ENCODE data around the gene MTA3. TPM values are rescaled to one million over a fixed set of nuclear protein-coding genes. Genes with fewer than 3 reads are reported as not detected.

MTA3 gene
- total and polyA plus RNA-seq, 2 of the 8 experiments (the other 6 are each of a cell fraction or from before 2014, with no cell fraction given), result 125 to 184 TPM

GRCh38 chr2:42762823-42763804 lies 194.7 kb downstream of the MTA3 start:
- H3K4me2 ChIP-seq (ENCODE audit: insufficient read depth in 1 of 2, low read depth in 2 of 2, low read length in 2 of 2), result no peak overlapping the region
- H3K9ac ChIP-seq (replicated peaks in 1 of 4; ENCODE audit: extremely low read depth in 1 of 4, low read depth in 3 of 4, low read length in 3 of 4), result no peak overlapping the region
- TF ChIP-seq CBX8 (IDR thresholded peaks at IDR 0.05; ENCODE audit: borderline replicate concordance, low read depth, low read length), result no peak
- TF ChIP-seq CHD1 (IDR thresholded peaks at IDR 0.05; ENCODE audit: low read depth, low read length), result no peak
- TF ChIP-seq POLR2AphosphoS5 (IDR thresholded peaks at IDR 0.05; ENCODE audit: low read depth, low read length), result no peak
- TF ChIP-seq MAFK (IDR thresholded peaks at IDR 0.05; ENCODE audit: low read depth, low read length), result no peak
- no peak for TF ChIP-seq TAF1 (IDR thresholded peaks at IDR 0.05; ENCODE audit: low read depth, low read length)
- no peak for TF ChIP-seq SIN3A (conservative IDR thresholded peaks at IDR 0.05 in 1 of 2, IDR thresholded peaks at IDR 0.05 in 1 of 2; ENCODE audit: low read depth in 1 of 2, low read length in 2 of 2)
- no peak for TF ChIP-seq GABPA (IDR thresholded peaks at IDR 0.05; ENCODE audit: borderline replicate concordance, insufficient read depth, low read length)
- TF ChIP-seq POU5F1 (IDR thresholded peaks at IDR 0.05; ENCODE audit: low read depth, low read length), result no peak
- no peak for TF ChIP-seq ASH2L (IDR thresholded peaks at IDR 0.05; ENCODE audit: low read length)
- no peak for TF ChIP-seq EP300 (IDR thresholded peaks at IDR 0.05; ENCODE audit: borderline replicate concordance in 1 of 2, low read depth in 2 of 2, low read length in 2 of 2)
- no peak overlapping the region for H4K5ac ChIP-seq (ENCODE audit: insufficient read length, low read depth, low read length)
- H3K79me1 ChIP-seq (ENCODE audit: low read depth, low read length), result no peaks in the 10 kb centered on the region; the same call in 1 of the 2 replicates
- no peaks in the 10 kb centered on the region for H4K20me1 ChIP-seq (replicated peaks in 1 of 2; ENCODE audit: control insufficient read depth in 1 of 2, insufficient read depth in 2 of 2, low read length in 2 of 2)
- H4K8ac ChIP-seq (ENCODE audit: extremely low read depth, insufficient read depth, low read length), result peak overlapping the region; percentile 45; the same call in 1 of the 2 replicates
- H4K91ac ChIP-seq (replicated peaks; ENCODE audit: insufficient read length, low read length), result no peak overlapping the region
- no peak overlapping the region for H2BK12ac ChIP-seq (ENCODE audit: low read depth, low read length)
- no peak overlapping the region for H3K27ac ChIP-seq (ENCODE audit: low read depth, low read length)
- H2AFZ ChIP-seq (ENCODE audit: low read length), result no peak overlapping the region
- H3K4me1 ChIP-seq (replicated peaks in 1 of 4; ENCODE audit: control insufficient read depth in 3 of 4, insufficient read depth in 4 of 4, low read length in 3 of 4), result peaks cover 0 to 6% (median 0%) of the 10 kb centered on the region in 4 experiments; a peak in 1 of 7 replicates
- no peak overlapping the region for H2BK20ac ChIP-seq (ENCODE audit: low read length)
- H3K4ac ChIP-seq (replicated peaks; ENCODE audit: insufficient read length, low read depth, low read length), result no peak overlapping the region
- no peaks in the 10 kb centered on the region for H3K79me2 ChIP-seq (ENCODE audit: control insufficient read depth in 1 of 2, insufficient read depth in 2 of 2, low read length in 2 of 2)
- 95% methylated on average over 42 of the region's 45 CpGs; no CpG with 5 or more reads in 1 of the 2 experiments for WGBS, 2 experiments (ENCODE audit: extremely low coverage in 1 of 2, insufficient coverage in 1 of 2, insufficient read length in 1 of 2, insufficient replicate concordance in 2 of 2, low coverage in 1 of 2, low lambda C conversion rate in 2 of 2, missing lambda C conversion rate in 1 of 2)
- ChIA-PET CTCF (ENCODE audit: partially characterized antibody) (interaction anchor here (0.7 to 1.1 kb wide), 8 partner anchors 11 to 100 kb away, joined by 3 to 5 read pairs (median 3); no protein-coding TSS in a partner anchor), POLR2A (ENCODE audit: partially characterized antibody) (interaction anchor here (1.9 kb wide), 1 partner anchor 11 kb away, joined by 4 read pairs; no protein-coding TSS in a partner anchor)
- H2BK120ac ChIP-seq (replicated peaks; ENCODE audit: low read depth, low read length), result no peak overlapping the region
- no peaks in the 10 kb centered on the region for H3K9me3 ChIP-seq (ENCODE audit: insufficient read depth in 2 of 2, low read depth in 1 of 2, low read length in 1 of 2)
- no peak overlapping the region for H3K14ac ChIP-seq (ENCODE audit: insufficient read length)
- DNase-seq (ENCODE audit: low read depth in 1 of 2, low spot score in 2 of 2) (no peak), FAIRE-seq (no peak)
- H3K23me2 ChIP-seq (ENCODE audit: low read depth, low read length), result no peaks in the 10 kb centered on the region
- H3K56ac ChIP-seq (replicated peaks; ENCODE audit: insufficient read length, low read depth, low read length), result no peak overlapping the region
- H3K23ac ChIP-seq (ENCODE audit: insufficient read length), result no peak overlapping the region
- no peak overlapping the region for H2AK5ac ChIP-seq (ENCODE audit: low read depth, low read length)
- H2BK5ac ChIP-seq (ENCODE audit: low read depth, low read length), result 0 out of 2 replicates have a peak overlapping the region, but pooled peaks have one; percentile 21
- no peaks in the 10 kb centered on the region; a peak in 2 of 8 replicates for H3K36me3 ChIP-seq (ENCODE audit: control insufficient read depth in 2 of 4, insufficient read depth in 4 of 4, low read length in 3 of 4)
- no peaks in the 10 kb centered on the region for H3K27me3 ChIP-seq (replicated peaks in 1 of 4; ENCODE audit: control insufficient read depth in 3 of 4, extremely low read depth in 1 of 4, insufficient read depth in 3 of 4, low read length in 3 of 4)
- no peak overlapping the region for H2BK15ac ChIP-seq (ENCODE audit: low read length)
- no peak overlapping the region for H3K4me3 ChIP-seq (ENCODE audit: extremely low read depth in 1 of 4, insufficient read depth in 2 of 4, low read depth in 3 of 4, low read length in 4 of 4)
- no peak overlapping the region for H3K18ac ChIP-seq (ENCODE audit: extremely low read depth, low read length)

All from H1 (cell line).